K562 (cell line): Measurements from ENCODE around the gene MACROD2. TPM values are rescaled to one million over a fixed set of nuclear protein-coding genes. Genes with fewer than 3 reads are reported as not detected.

Experiments
- ATAC-seq: fragments of 200-7000 bp; cut with Tn5 transposase; 3 replicates; pipeline ENCODE4 v1.9.1; 2020; ENCODE audit warnings: moderate library complexity
- BruUV-seq: library from RNA; stranded (reverse); fragments of 400-500 nt; replicated peaks from 2 replicates; lab custom pipeline; 2021; lab: Mats Ljungman, UMichigan
- CTCF ChIA-PET: fragments of 300-600 bp; formaldehyde crosslinking; extraction: SDS; loops from one replicate; lab custom pipeline; 2021; ENCODE audit warnings: low intra/inter-chr PET ratio; lab: Yijun Ruan, JAX
- POLR2A ChIA-PET: fragments of 300-600, 350-650 bp; sonication (Branson Sonifier 250); formaldehyde crosslinking; extraction: SDS; loops from one replicate; lab custom pipeline; 2021; ENCODE audit warnings: antibody characterized with exemption, inconsistent platforms; lab: Yijun Ruan, JAX
- DNase-seq, 4 experiments: peaks; one replicate each; pipeline versions ENCODE4 v3.0.0 to v3.0.0-alpha.2; 2011 to 2018; ENCODE audit warnings: low spot score in 3 of 4, mixed read lengths in 3 of 4; ENCODE audit errors: extremely low read depth in 1 of 4
- FAIRE-seq: peaks from 2 replicates; lab custom pipeline; 2011; peaks lifted over from hg19 to GRCh38; lab: Jason Lieb, UNC
- H2AFZ ChIP-seq: 2 replicates; pipeline ENCODE4 v1.6.0; 2011; ENCODE audit warnings: low read depth, low read length, control low read depth, inconsistent platforms
- H3K27ac ChIP-seq: fragments of 200-600 bp; 3 replicates; pipeline ENCODE4 v1.8.0; 2011; ENCODE audit warnings: low read depth, mild to moderate bottlenecking, control low read depth, inconsistent platforms, low read length, moderate library complexity, mixed read lengths; ENCODE audit errors: extremely low read depth
- H3K27me3 ChIP-seq, 2 experiments: fragments of 300-600 bp in 1 of 2; 2 replicates in 1 of 2; 3 replicates in 1 of 2; pipeline versions ENCODE4 v1.6.0 to v1.8.0; 2011; ENCODE audit warnings: inconsistent platforms in 2 of 2, low read length in 2 of 2, mild to moderate bottlenecking in 1 of 2, mixed read lengths in 1 of 2, moderate library complexity in 1 of 2; ENCODE audit not compliant: control insufficient read depth in 2 of 2, insufficient read depth in 2 of 2
- H3K36me3 ChIP-seq: fragments of 300-600 bp; 3 replicates; pipeline ENCODE4 v1.8.0; 2011; ENCODE audit warnings: mild to moderate bottlenecking, low read length, inconsistent platforms; ENCODE audit not compliant: control insufficient read depth, insufficient read depth
- H3K4me1 ChIP-seq, 2 experiments: fragments of 200-600 bp in 1 of 2; replicated peaks in 1 of 2; 2 replicates in 1 of 2; 3 replicates in 1 of 2; pipeline versions ENCODE4 v1.5.1 to v1.8.0; 2011; ENCODE audit warnings: inconsistent platforms in 2 of 2, low read length in 2 of 2, mild to moderate bottlenecking in 1 of 2, mixed read lengths in 1 of 2, moderate library complexity in 1 of 2; ENCODE audit not compliant: control insufficient read depth in 2 of 2, insufficient read depth in 2 of 2
- H3K4me2 ChIP-seq: 2 replicates; pipeline ENCODE4 v1.6.1; 2011; ENCODE audit warnings: low read length, control low read depth, inconsistent platforms, mixed read lengths; ENCODE audit not compliant: insufficient read depth
- H3K4me3 ChIP-seq: fragments of 200-600 bp; sonication (generic), shearing (Covaris generic); 2 replicates; pipeline ENCODE4 v1.5.1; 2016; ENCODE audit warnings: control low read depth, inconsistent platforms
- H3K79me2 ChIP-seq: fragments of 200-600 bp; 3 replicates; pipeline ENCODE4 v1.8.0; 2011; ENCODE audit warnings: low read length, inconsistent platforms; ENCODE audit not compliant: control insufficient read depth, insufficient read depth
- H3K9ac ChIP-seq, 2 experiments: 2 replicates each; pipeline versions ENCODE4 v1.6.0 to v1.6.1; 2011; ENCODE audit warnings: low read depth in 2 of 2, low read length in 2 of 2, control low read depth in 1 of 2, inconsistent platforms in 1 of 2, mild to moderate bottlenecking in 1 of 2, mixed read lengths in 1 of 2; ENCODE audit not compliant: insufficient read depth in 1 of 2
- H3K9me1 ChIP-seq: one replicate; pipeline ENCODE4 v1.6.0; 2011; ENCODE audit warnings: inconsistent platforms, mild to moderate bottlenecking, low read length, moderate library complexity; ENCODE audit not compliant: control insufficient read depth, insufficient read depth
- H3K9me3 ChIP-seq: replicated peaks from 2 replicates; pipeline ENCODE4 v1.5.1; 2011; ENCODE audit warnings: low read depth, low read length, inconsistent platforms; ENCODE audit not compliant: control insufficient read depth, insufficient read depth
- H4K20me1 ChIP-seq: replicated peaks from 2 replicates; pipeline ENCODE4 v1.6.1; 2011; ENCODE audit warnings: low read length, inconsistent platforms, mixed read lengths; ENCODE audit not compliant: control insufficient read depth, insufficient read depth
- ARID1B ChIP-seq: fragments of 450-650 bp; IDR thresholded peaks from 2 replicates; pipeline ENCODE4 v1.6.1; 2016; ENCODE audit warnings: antibody characterized with exemption, mild to moderate bottlenecking, inconsistent platforms
- CBX3 ChIP-seq, 2 experiments: IDR thresholded peaks; 1 replicate in 1 of 2; 2 replicates in 1 of 2; pipeline ENCODE4 v1.6.1; 2012; ENCODE audit warnings: inconsistent platforms in 2 of 2, low read length in 2 of 2, borderline replicate concordance in 1 of 2, control low read depth in 1 of 2
- MBD2 ChIP-seq: sonication (generic); IDR thresholded peaks from 2 replicates; pipeline ENCODE4 v1.6.1; 2016; ENCODE audit warnings: low read depth, borderline replicate concordance
- NONO ChIP-seq, 2 experiments: fragments of 200-400 bp in 1 of 2; fragments of 450-650 bp in 1 of 2; formaldehyde crosslinking in 1 of 2; IDR thresholded peaks; 2 replicates each; pipeline ENCODE4 v1.6.1; 2017; ENCODE audit warnings: low read depth in 2 of 2, mild to moderate bottlenecking in 2 of 2, moderate library complexity in 2 of 2, low read length in 1 of 2
- SMARCE1 ChIP-seq: fragments of 450-650 bp; IDR thresholded peaks from 2 replicates; pipeline ENCODE4 v1.7.1; 2016; ENCODE audit warnings: mild to moderate bottlenecking
- ZNF224 ChIP-seq: sonication (generic); formaldehyde crosslinking; IDR thresholded peaks from 2 replicates; pipeline ENCODE4 v1.8.0; 2022; ENCODE audit warnings: mild to moderate bottlenecking, missing genetic modification reagents
- WGBS: fragments of 100-300 bp; shearing (Covaris generic); methylation state at CpG from one replicate; pipeline ENCODE4 v1.1.6; 2016; ENCODE audit warnings: low coverage, mixed read lengths; ENCODE audit not compliant: insufficient coverage; ENCODE audit errors: missing lambda C conversion rate; 5-methylcytosine and 5-hydroxymethylcytosine counted together
- in situ Hi-C: fragments of 300-500 bp; cut with MboI; formaldehyde crosslinking; loops from 4 replicates; pipeline ENCODE4 v1.15.0; 2018; ENCODE audit warnings: inconsistent platforms, mixed read lengths
- intact Hi-C: fragments of 100-400 bp; cut with micrococcal nuclease; formaldehyde crosslinking; loops from 2 replicates; pipeline ENCODE4 v1.14.2; 2022
- polyA plus RNA-seq, 8 experiments: library from polyadenylated mRNA; depleted of rRNA in 4 of 8; stranded (reverse) in 5 of 8; unstranded in 3 of 8; fragments of >200 nt; fragmentation: Nextera tagmentation in 2 of 8; fragmentation: Illumina TruSeq in 1 of 8; extraction: Ambion mirVana in 2 of 8; extraction: Trizol in 1 of 8; gene quantifications; 2 replicates each; pipeline versions ENCODE4 v1.2.1 to v1.2.3, GENCODE V29; 2011 to 2014; ENCODE audit warnings: inconsistent platforms in 1 of 8, missing spikeins in 1 of 8
- total RNA-seq, 7 experiments: library from RNA; depleted of rRNA in 6 of 7; stranded (reverse); fragments of >200 nt in 6 of 7; fragmentation: Illumina TruSeq in 2 of 7; extraction: Trizol in 2 of 7; gene quantifications; 2 replicates each; pipeline versions ENCODE4 v1.2.1 to v1.2.3, GENCODE V29; 2011 to 2021; ENCODE audit warnings: low replicate concordance in 1 of 7
- TF ChIP-seq, protein P1 (sequence below): fragments of 450-650 bp; conservative IDR thresholded peaks from 2 replicates; pipeline ENCODE4 v1.6.1; 2016; ENCODE audit warnings: missing genetic modification characterization, low read depth, mild to moderate bottlenecking, missing compliant biosample characterization, moderate library complexity
- TF ChIP-seq, protein P2 (sequence below): sonication (generic); formaldehyde crosslinking; IDR thresholded peaks from 2 replicates; pipeline ENCODE4 v1.8.0; 2022; ENCODE audit warnings: mild to moderate bottlenecking, missing genetic modification reagents, borderline replicate concordance
- TF ChIP-seq, protein P3 (sequence below): fragments of 250-450 bp; sonication (Bioruptor Pico); IDR thresholded peaks from 2 replicates; pipeline ENCODE4 v1.5.0; 2020; ENCODE audit warnings: mild to moderate bottlenecking

MACROD2 gene
- total and polyA plus RNA-seq, 9 of the 15 experiments (the other 6 are each of a cell fraction or from before 2014, with no cell fraction given): not detected

DNA sequence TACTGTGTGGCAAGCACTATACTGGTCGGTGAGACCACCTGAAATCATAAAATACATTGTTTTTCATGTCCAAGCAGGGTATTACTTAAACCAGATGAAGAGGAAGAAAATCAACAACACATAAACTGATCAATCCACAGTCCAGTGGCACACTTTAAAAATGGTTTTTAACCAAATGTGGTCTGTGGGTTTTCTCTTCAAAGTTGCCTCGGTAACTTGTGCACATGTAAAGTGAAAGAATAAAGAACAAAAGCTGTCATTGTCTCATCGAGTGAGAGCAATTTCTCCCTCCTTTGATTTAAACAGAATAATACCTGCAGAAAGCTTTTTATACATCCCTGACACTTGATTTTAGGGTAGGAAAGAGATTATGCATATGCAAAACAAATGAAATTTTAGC is 338.4 kb downstream of the MACROD2 start:
- no peaks in the 10 kb centered on the region for H3K9me3 ChIP-seq
- H3K27me3 ChIP-seq: no peaks in the 10 kb centered on the region
- no peaks in the 10 kb centered on the region for H4K20me1 ChIP-seq
- TF ChIP-seq, protein P1, sequence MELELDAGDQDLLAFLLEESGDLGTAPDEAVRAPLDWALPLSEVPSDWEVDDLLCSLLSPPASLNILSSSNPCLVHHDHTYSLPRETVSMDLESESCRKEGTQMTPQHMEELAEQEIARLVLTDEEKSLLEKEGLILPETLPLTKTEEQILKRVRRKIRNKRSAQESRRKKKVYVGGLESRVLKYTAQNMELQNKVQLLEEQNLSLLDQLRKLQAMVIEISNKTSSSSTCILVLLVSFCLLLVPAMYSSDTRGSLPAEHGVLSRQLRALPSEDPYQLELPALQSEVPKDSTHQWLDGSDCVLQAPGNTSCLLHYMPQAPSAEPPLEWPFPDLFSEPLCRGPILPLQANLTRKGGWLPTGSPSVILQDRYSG (tag): no peak
- TF ChIP-seq, protein P2, sequence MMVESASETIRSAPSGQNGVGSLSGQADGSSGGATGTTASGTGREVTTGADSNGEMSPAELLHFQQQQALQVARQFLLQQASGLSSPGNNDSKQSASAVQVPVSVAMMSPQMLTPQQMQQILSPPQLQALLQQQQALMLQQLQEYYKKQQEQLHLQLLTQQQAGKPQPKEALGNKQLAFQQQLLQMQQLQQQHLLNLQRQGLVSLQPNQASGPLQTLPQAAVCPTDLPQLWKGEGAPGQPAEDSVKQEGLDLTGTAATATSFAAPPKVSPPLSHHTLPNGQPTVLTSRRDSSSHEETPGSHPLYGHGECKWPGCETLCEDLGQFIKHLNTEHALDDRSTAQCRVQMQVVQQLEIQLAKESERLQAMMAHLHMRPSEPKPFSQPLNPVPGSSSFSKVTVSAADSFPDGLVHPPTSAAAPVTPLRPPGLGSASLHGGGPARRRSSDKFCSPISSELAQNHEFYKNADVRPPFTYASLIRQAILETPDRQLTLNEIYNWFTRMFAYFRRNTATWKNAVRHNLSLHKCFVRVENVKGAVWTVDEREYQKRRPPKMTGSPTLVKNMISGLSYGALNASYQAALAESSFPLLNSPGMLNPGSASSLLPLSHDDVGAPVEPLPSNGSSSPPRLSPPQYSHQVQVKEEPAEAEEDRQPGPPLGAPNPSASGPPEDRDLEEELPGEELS (CRISPR knock-in tag): no peak
- TF ChIP-seq ARID1B (no peak), SMARCE1 (no peak), NONO (IDR thresholded peaks at IDR 0.05; ENCODE audit: low read depth in 2 of 2, low read length in 1 of 2) (no peak), CBX3 (IDR thresholded peaks at IDR 0.05; ENCODE audit: borderline replicate concordance in 1 of 2, low read length in 2 of 2) (no peak), MBD2 (no peak), ZNF224 (no peak)
- TF ChIP-seq, protein P3, sequence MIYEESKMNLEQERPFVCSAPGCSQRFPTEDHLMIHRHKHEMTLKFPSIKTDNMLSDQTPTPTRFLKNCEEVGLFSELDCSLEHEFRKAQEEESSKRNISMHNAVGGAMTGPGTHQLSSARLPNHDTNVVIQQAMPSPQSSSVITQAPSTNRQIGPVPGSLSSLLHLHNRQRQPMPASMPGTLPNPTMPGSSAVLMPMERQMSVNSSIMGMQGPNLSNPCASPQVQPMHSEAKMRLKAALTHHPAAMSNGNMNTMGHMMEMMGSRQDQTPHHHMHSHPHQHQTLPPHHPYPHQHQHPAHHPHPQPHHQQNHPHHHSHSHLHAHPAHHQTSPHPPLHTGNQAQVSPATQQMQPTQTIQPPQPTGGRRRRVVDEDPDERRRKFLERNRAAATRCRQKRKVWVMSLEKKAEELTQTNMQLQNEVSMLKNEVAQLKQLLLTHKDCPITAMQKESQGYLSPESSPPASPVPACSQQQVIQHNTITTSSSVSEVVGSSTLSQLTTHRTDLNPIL (CRISPR knock-in tag): no peak
- TF ChIP-seq, all 486 proteins: peak for 0
- POLR2A ChIA-PET: no interaction called here
- Histone ChIP-seq H3K4me1 (no peaks in the 10 kb centered on the region), H2AFZ (no peak overlapping the region), H3K27ac (no peak overlapping the region), H3K79me2 (no peaks in the 10 kb centered on the region), H3K9me1 (no peaks in the 10 kb centered on the region), H3K9ac (no peak overlapping the region), H3K36me3 (no peaks in the 10 kb centered on the region), H3K4me3 (no peak overlapping the region), H3K4me2 (no peak overlapping the region)
- no TSS peak for BruUV-seq
- DNase-seq (no peak), FAIRE-seq (no peak), ATAC-seq (no peak)
- intact Hi-C loops (no loop called here), in situ Hi-C loops (no loop called here)
- 0% methylated on average over 3 of the region's 3 CpGs for WGBS
- CTCF ChIA-PET: no interaction called here
